Fibroblast of villous mesenchyme (primary cell): ENCODE results near the gene SNPH. TPM values are rescaled to one million over a fixed set of nuclear protein-coding genes. Genes with fewer than 3 reads are reported as not detected.

ENCODE experiments used
- DNase-seq: peaks from one replicate; pipeline ENCODE4 v3.0.0-alpha.2; 2010; ENCODE audit warnings: low read depth
- H3K4me3 ChIP-seq: 2 replicates; pipeline ENCODE4 v1.5.1; 2011; ENCODE audit warnings: low read depth, mild to moderate bottlenecking, low read length
- CTCF ChIP-seq: IDR thresholded peaks from 2 replicates; pipeline ENCODE4 v1.5.1; 2012; ENCODE audit warnings: low read depth, mild to moderate bottlenecking, low read length; ENCODE audit not compliant: insufficient read depth
- total RNA-seq: library from RNA; depleted of rRNA; stranded (reverse); fragments of >200 nt; gene quantifications from 2 replicates; pipeline ENCODE4 v1.2.3, GENCODE V29; 2012

The SNPH gene
- total RNA-seq, 1 donor: 10.8 TPM

GRCh38 chr20:1312308-1312707 is 46.2 kb downstream of the SNPH start:
- no peak overlapping the region for H3K4me3 ChIP-seq
- TF ChIP-seq CTCF: no peak
- no peak for DNase-seq

GRCh38 chr20:1312904-1313235 is 46.8 kb downstream of the SNPH start:
- no peak for TF ChIP-seq CTCF
- DNase-seq: no peak
- no peak overlapping the region for H3K4me3 ChIP-seq

- TF ChIP-seq CTCF: peak; percentile 93
- H3K4me3 ChIP-seq: peak overlapping the region; percentile 42
- DNase-seq: peak; percentile 83
Observed at GRCh38 chr20:1313236-1313964, 47.3 kb downstream of the SNPH start.

GRCh38 chr20:1315804-1316203 is 49.7 kb downstream of the SNPH start:
- DNase-seq: no peak
- no peak for TF ChIP-seq CTCF
- H3K4me3 ChIP-seq: no peak overlapping the region

- TF ChIP-seq CTCF: no peak
- H3K4me3 ChIP-seq: no peak overlapping the region
- no peak for DNase-seq
Observed at GRCh38 chr20:1317545-1318255, 51.6 kb downstream of the SNPH start.

- no peak for DNase-seq
- no peak for TF ChIP-seq CTCF
- H3K4me3 ChIP-seq: no peak overlapping the region
Observed at GRCh38 chr20:1319051-1319450, 53.0 kb downstream of the SNPH start.

GRCh38 chr20:1319462-1319861 is 53.4 kb downstream of the SNPH start:
- H3K4me3 ChIP-seq: no peak overlapping the region
- no peak for DNase-seq
- no peak for TF ChIP-seq CTCF
